NCI-H526 treated with DMSO at 0.1 percent for 48 hours (cell line): ENCODE data around the gene MPEG1.
A peak's percentile ranks its signal among the peaks of the same experiment; 100 is the strongest.

Experiments used
- DNase-seq: peaks from one replicate; lab custom pipeline; 2025; lab: John Stamatoyannopoulos, UW

MPEG1 gene

DNA sequence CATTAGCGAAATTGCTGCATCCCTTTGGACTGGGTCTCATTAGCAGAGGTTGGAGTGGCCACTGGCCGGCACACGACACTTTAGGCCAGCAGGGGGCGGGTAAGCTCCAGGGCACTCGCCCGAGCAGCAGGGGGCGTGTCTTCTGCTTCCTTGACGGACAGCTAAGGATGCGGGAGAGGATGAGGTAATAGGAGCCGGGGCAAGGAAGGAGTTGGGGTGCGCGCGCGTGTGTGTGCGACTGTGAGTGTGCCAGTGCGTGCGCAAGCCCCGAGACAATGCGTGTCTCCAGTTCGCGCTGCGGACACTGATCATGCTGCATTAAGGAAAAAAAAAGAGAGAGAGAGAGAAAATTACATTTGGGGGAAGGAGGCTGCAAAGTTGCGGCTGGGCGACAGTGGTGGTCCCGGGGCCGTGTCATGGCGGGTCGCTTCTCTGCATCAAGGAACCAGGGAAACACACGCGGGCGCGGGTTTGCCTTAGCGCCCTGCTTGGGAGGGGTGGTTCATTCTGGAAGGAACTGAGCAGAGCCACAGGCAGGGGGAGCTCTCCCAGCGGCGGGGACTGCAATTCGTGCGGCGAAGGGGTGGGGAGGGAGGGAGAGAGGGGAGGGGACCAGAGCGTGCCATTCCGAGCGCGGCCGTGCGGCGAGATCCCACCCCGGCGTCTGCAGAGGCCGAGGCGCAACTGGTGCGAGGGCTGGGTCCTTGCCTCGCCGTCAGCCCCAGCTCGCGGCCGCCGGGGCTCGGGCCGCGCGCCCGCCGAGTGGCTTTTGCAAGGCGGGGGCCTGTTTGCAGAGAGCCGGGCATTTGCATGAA, 41.0 kb downstream of the MPEG1 start, which contains the start of gene DTX4:
Gene DTX4 (plus strand): TSS at position 625 of the 815 bp plus-strand sequence. CDS start 464 bp downstream, outside the sequence.
- DNase-seq, result peak; percentile 73

DNA sequence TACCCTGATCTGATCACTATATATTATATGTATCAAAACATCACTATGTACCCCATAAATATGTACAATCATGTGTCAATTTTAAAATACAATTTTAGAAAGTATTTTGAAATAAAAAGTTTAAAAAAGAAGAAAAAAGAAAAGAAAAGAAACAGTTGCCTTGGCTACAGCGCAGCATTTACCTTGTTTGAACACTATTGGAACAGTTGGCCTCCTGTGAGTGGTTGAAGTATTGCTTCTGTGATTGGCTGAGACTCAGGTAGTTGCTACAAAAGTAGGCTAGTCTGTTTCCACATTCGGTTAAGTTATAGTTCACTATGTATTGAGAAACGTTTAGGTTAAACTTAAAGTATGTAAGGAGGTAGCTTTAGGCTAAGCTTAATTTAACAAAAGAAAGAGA, 48.7 kb downstream of the MPEG1 start:
- no peak for DNase-seq
